Astrocyte of the hippocampus (primary cell): ENCODE measurements around the gene DPP7.
"Not testable (repeated sequence)": the region's sequence is repeated elsewhere in the genome, so short reads cannot be mapped to it uniquely, and the experiment has no call there.

Source experiments
- DNase-seq: peaks from one replicate; pipeline ENCODE4 v3.0.0; 2011; ENCODE audit warnings: low read depth, low spot score

Gene DPP7

GRCh38 chr9:137070906-137071275 lies 43.6 kb downstream of the DPP7 start:
- DNase-seq, result no peak

- peak; percentile 90 for DNase-seq
These were observed 44.2 kb downstream of the DPP7 start, which contains the start of gene SAPCD2 for GRCh38 chr9:137070201-137070905. Gene SAPCD2 (minus strand): TSS chr9:137070557. CDS start chr9:137070460, 97 bp downstream.

GRCh38 chr9:137069508-137070091 lies 44.9 kb downstream of the DPP7 start:
- DNase-seq, result no peak

- DNase-seq, result no peak
These were observed 45.7 kb downstream of the DPP7 start for GRCh38 chr9:137068539-137069507.

- DNase-seq, result peak; percentile 87
These were observed 46.5 kb downstream of the DPP7 start for GRCh38 chr9:137067860-137068538.

GRCh38 chr9:137066096-137066861 lies 48.3 kb downstream of the DPP7 start:
- DNase-seq, result no peak

GRCh38 chr9:137065336-137065967 lies 49.1 kb downstream of the DPP7 start:
- DNase-seq, result no peak

- DNase-seq, result no peak
These were observed 49.7 kb downstream of the DPP7 start for GRCh38 chr9:137064880-137065164.

- peak; percentile 74 for DNase-seq
These were observed 50.3 kb downstream of the DPP7 start for GRCh38 chr9:137064027-137064879.

GRCh38 chr9:137063311-137064026 lies 51.1 kb downstream of the DPP7 start:
- DNase-seq, result no peak

GRCh38 chr9:137062798-137063197 lies 51.7 kb downstream of the DPP7 start:
- DNase-seq, result not testable (repeated sequence)

- DNase-seq, result no peak
These were observed 52.1 kb downstream of the DPP7 start for GRCh38 chr9:137062384-137062783.
